Iris pigment epithelial cell (primary cell): ENCODE data around the gene CLEC16A.

ENCODE experiments used
- DNase-seq: peaks from one replicate; pipeline ENCODE4 v3.0.0-alpha.2; 2011; ENCODE audit warnings: low read depth

The CLEC16A gene

DNA sequence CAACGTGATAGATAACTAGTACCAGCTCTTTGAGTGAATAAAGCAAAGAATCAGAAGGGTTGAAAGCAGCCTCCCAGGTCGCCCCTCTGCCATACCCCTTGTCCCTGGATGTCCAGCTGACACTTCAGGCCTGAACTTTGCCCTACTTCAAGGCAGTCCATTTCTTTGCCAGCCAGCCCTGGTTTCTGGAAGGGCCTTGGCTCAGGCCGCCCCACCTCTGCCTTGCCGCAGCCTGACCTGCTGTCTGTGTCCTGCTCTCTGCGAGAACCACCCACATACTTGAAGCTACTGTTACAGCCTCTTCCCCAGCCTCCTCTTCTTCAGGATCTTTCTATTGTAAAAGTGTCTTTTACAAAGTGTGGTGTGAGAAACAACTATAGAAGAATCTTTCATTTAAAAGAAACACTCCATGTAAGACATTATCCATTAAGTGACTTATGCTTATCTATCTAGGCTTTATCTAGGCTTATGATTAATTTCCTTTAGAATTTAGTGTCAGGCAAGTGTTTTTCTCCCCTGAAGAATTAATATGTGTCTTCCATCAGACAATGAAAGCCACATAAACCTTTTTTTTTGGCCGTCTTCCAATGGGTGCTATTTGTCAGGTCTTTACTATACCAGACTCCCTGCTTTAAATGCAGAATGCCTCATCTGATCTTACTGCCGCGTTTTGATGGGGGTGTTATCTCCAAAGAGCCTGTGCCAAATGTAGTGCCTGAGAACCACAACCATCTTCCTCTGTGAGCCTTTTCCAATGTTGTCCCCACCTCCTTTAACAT, 177.7 kb downstream of the CLEC16A start:
- DNase-seq: no peak

DNA sequence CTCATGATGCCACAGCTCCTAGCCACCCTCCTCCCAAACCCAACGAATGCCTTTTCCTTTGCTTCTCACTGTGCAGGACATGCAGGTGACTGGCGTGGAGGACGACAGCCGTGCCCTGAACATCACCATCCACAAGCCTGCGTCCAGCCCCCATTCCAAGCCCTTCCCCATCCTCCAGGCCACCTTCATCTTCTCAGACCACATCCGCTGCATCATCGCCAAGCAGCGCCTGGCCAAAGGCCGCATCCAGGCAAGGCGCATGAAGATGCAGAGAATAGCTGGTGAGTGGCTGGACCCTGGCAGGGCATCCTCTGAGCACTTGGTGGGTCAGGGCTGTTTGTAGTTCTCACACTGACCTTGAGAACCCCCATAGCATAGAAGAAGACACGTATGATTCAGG, 179.3 kb downstream of the CLEC16A start:
- no peak for DNase-seq

DNA sequence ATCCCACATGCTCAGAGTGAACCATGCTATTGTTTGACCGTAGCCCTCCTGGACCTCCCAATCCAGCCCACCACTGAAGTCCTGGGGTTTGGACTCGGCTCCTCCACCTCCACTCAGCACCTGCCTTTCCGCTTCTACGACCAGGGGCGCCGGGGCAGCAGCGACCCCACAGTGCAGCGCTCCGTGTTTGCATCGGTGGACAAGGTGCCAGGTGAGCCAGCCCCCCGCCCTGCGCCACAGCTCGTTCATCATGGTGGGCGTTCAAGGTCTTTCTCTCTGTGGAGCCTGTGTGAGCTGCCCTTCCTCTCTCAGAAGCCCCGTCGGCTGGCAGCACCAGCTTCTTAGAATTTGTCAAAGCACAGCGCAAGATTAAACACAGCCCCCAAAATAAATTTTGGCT, 181.6 kb downstream of the CLEC16A start:
- no peak for DNase-seq

GRCh38 chr16:11126399-11127054, 182.2 kb downstream of the CLEC16A start:
- DNase-seq: no peak

GRCh38 chr16:11127610-11128195, 183.3 kb downstream of the CLEC16A start:
- DNase-seq: no peak

DNA sequence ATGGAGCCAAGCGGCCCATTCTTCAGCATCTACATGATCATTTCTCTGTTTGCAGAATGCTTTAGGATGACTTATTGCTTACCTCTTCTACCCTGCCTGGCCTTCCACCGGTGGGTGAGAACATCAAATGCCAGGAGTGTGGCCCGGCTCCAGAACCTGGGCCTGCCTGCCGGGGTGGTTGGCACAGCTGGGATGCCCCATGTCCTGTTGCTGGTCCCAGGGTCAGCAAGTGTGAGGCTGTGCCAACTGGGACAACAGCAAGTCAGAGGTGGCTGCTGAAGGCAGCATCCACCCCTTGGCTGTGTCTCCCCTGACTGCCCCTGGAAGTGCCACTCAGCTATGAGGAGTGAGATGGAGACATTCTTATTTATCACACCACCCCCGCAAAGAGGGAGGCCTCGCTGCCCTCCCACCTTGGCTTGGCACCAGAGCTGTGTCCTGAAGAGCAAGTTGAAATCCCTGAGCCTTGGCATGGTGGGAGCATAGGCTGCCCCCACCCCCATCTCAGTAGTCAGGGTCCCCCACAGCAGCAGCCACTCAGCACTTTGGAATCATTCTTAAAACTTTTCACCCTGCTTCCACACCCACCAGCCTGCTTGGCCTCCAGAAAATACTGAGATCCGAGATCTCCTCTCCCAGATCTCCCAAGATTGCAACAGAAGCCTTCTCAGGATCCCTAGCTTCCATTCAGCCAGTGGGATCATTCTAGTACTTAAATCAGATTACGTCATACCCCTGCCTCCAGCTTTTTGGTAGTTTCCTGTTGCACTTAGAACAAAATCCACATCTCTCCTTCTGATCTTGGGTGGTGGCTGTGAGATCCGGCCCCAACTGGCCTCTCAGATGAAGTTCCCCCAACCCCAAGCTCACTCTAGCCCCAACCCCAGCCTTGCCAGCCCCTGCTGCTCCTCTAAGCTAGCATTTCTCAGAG, 184.1 kb downstream of the CLEC16A start:
- DNase-seq: peak; percentile 62

DNA sequence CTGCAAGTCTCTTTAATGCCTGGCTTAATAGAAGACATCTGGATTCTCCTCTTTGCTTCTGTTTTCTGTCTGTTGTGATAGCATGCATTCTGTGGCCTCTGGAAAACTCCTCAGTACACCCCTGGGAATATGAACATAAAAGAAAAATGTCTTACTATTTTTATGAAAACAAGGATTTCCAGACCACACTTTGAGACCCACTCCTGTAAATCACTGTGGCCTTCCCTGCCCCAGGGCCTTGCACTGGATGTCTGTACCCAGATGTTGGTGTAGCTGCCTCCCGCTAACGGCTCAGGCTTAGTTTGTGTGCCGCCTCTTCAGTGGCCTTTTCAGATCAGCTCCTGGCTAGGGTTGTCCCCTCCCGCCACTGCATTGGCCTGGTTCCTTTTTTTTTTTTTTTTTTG, 185.0 kb downstream of the CLEC16A start:
- DNase-seq: no peak

DNA sequence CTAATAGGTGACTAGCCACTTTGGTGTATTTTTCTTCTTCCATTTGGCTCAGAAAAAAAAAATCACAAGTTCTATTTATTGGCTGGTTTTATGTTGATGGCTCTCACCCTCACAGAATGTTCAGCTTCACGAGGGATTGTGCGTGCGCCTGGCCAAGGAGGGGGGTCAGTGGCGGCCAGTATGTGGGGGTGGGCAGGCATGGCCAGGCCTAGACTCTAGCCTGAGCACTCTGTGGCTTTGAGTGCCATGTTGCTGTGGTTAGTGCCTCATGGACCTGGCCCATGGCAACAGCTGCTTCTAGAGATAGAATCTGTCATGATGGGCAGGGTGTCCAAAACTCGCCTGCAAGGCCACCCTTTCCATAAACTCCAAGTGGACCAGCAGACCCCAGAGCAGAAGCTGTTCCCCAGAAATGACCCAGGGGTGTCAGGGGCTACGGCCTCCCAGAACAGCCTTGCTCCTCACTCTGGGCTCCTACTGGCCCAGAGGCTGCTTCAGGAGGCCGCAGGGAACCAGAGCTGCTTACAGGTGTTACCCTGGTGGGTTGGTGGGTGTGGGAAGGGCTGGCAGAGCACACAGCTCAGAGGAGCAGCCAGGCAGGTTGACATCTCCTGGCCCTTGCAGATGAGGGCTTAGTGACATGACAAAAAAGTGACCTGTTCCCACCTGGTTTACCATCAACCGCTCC, 186.8 kb downstream of the CLEC16A start:
- DNase-seq: no peak

- no peak for DNase-seq
Measured at GRCh38 chr16:11131706-11132105, 187.3 kb downstream of the CLEC16A start.

- DNase-seq: peak; percentile 98
Measured at GRCh38 chr16:11133344-11133943, 189.1 kb downstream of the CLEC16A start.

- no peak for DNase-seq
Measured at GRCh38 chr16:11134722-11135463, 190.5 kb downstream of the CLEC16A start.

DNA sequence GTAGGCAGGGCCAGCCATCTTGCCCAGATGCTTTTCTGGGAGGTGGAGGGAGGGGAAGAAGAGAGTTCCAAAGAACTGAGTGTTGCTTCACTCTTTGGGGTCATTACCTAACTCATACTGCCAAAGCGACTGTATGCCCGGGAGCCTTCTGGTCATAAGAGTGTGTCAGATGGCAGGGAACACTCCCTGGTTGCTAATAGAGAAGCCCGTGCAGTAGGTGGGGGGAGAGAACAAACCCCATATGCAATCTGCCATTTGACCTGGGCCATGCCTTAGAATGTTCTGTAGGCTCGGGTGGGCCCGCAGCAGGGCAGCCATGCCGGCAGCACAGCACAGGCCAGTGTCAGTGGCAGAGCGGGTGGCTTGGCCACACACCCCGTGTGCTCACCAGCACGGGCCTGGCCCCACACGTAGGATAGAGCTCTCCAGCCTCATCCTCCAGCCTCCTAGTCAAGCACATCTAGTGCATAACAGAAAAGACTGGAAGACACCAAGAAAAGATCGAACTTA, 191.2 kb downstream of the CLEC16A start:
- DNase-seq: no peak

GRCh38 chr16:11136600-11136999, 192.2 kb downstream of the CLEC16A start:
- no peak for DNase-seq

DNA sequence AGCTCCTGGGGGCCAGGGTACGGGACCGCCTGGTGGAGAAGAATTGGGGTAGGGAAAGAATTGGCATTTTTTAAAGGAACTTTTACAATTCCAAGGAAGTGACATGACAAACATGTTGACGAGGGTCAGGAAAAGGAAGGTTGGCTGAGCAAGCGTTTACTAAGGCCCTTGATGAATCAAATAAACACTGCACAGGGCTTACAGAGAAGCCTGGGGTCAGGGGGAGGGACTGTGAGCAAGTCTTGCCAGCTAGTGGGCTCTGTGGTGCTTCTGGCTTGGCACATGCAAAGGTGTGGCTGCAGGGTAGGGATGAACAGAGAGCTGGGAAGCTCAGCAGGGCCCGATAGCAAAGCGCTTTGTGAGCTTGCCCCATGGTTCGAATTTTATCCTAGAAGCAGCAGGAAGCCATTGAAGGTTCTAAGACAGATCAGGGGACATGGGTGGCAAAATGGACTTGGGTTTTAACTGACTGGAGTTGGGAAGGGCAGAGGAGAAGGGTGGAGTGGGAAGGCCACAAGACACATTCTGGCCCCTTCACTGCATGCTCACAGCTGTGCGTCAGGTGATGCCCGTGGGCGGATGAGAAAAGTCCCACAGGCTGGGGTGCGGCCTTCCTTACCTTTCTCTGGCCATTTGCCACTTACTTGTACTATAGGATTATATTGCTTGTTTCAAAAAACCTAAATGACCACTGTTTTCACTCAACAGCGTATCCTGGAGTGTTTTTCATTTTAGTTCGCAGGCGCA, 193.8 kb downstream of the CLEC16A start:
- no peak for DNase-seq

- DNase-seq: no peak
Measured at GRCh38 chr16:11138769-11139325, 194.5 kb downstream of the CLEC16A start.

- DNase-seq: peak; percentile 31
Measured at GRCh38 chr16:11139326-11140097, 195.1 kb downstream of the CLEC16A start.

DNA sequence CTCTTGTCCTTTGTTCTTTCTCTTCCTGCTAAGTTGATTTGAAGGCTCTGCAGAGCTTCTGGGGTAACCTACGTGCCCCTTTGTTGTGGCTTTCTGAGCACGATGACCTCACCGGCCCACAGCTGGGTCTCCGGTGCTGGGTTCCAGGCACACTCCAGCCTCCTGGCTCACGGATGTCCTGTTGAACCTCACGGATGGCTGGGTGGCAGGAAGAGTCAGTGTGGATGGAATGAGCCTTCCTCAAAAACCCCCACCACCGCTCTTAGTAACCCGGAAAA, 195.7 kb downstream of the CLEC16A start:
- DNase-seq: no peak

- no peak for DNase-seq
Measured at GRCh38 chr16:11140466-11140865, 196.1 kb downstream of the CLEC16A start.

DNA sequence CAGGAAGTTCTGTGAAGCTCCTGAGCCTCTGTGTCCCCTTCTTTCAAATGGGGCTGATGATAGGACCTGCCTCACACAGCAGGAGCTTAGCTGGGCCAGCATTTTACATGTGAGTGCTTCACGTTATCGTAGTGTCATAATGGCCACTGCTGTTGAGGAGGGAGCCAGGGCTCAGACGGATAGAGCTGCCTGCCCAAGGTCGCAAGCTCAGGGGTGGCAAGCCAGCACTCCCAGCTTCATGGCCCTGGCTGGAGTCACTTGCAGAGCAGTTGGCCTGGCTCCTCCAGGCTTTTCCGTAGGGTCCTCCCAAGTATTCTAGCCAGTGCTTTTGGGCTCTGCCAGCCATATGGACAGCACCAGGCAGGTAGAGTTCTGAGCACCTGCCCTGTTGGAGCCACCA, 196.5 kb downstream of the CLEC16A start:
- no peak for DNase-seq
